GM18907 (cell line): Measurements from ENCODE around the gene NTMT1.
"Not testable (repeated sequence)": the region's sequence is repeated elsewhere in the genome, so short reads cannot be mapped to it uniquely, and the experiment has no call there.

Experiments
- ATAC-seq: cut with Tn5 transposase; IDR thresholded peaks from one replicate; pipeline ENCODE4 v1.9.1; 2021; ENCODE audit warnings: mild to moderate bottlenecking, moderate library complexity; ENCODE audit not compliant: unreplicated experiment

Gene NTMT1

GRCh38 chr9:129635099-129636065 is 9.4 kb downstream of the NTMT1 start:
- no peak for ATAC-seq

DNA sequence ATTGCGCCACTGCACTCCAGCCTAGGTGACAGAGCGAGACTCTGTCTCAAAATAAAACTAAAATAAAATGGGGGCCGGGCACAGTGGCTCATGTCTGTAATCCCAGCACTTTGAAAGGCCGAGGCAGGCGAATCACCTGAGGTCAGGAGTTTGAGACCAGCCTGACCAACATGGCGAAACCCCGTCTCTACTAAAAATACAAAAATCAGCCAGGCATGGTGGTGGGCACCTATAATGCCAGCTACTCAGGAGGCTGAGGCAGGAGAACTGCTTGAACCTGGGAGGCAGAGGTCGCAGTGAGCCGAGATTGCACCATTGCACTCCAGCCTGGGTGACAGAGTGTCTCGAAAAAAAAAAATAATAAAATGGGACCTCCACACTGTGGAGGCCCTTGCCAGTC is 10.4 kb downstream of the NTMT1 start:
- not testable (repeated sequence) for ATAC-seq

GRCh38 chr9:129637102-129637501 is 11.1 kb downstream of the NTMT1 start:
- ATAC-seq: no peak

- ATAC-seq: no peak
Measured at GRCh38 chr9:129637673-129638439, 11.9 kb downstream of the NTMT1 start.

- no peak for ATAC-seq
Measured at GRCh38 chr9:129639034-129639630, 13.2 kb downstream of the NTMT1 start.

GRCh38 chr9:129639756-129640085 is 13.8 kb downstream of the NTMT1 start:
- no peak for ATAC-seq

DNA sequence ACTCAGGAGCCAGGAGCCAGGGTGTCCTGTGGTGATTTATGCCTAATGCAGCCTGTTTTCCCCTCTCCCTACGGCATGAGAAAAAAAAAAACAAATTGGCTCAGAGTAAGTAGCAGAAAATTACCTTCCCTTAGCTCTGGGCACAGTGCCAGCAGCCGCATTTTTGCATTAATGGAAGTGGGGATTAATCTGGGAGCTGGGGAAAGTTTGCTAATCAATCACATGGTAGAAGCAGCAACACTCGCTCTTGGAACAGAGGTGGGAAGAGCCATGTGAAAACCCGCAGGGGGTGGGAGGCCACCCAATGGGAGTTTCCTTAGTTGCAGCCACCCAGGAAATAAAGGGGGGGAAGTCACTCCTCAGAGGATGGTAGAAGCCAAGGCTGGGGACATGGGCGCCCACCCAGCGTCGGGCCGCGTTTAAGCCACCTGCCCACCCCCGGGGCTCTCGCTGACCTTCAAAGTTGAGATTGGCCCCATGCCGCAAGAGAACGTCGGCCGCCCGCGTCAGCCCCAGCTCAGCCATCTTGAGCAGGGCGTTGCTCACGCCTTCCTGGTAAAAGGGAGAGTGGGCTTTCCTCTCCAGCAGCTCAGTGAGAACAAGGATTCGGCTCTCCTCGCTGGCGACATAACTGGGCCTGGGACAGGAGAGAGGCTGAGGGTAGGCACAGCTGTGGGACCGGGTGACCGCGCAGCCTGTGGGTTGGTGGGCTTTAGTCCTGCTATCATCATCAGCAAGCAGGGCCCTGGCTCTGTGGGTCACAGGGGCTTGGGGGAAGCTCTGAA is 14.3 kb downstream of the NTMT1 start:
- no peak for ATAC-seq

DNA sequence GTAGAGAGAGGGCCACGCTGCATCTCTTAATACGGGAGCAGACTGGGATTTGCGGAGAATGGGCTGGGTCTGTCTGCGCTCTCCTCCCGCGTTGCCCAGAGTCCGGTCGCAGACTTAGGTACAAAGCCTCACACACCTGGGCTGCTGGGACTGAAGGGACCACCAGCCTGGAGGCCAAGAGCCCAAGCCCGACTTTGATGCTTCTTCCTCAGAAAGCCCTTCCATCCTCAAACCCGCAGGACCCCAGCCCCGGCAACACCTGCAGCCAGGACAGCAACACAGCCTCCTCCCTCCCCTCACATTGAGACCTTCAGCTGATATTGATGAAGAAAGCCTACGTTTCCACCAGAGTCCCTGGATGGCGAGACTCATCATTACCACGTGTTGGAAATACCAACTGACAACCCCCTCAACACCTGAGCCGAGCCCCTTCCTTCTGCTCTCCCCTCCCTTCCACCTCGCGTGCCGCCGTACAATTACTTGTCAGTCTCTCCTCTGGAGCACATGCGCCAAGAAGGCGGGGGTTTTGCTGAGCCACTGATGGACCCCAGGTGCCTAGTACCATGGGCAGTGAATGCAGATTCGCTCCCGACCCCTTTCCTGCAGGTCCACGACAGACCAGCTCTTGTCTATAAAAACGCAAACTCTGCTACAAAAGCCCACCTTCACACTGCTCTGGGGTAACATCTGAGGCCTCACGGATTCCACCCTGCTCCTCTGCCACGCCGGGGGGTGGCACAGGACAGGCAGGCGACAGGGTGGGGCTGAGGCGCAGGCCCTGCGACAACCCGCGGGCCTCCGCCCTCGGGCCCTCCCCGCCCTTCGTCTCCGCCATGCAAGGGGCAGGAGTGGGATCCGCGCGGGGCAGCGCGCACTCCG is 15.1 kb downstream of the NTMT1 start:
- ATAC-seq: no peak

GRCh38 chr9:129641750-129642585 is 16.0 kb downstream of the NTMT1 start, which contains the start of gene ASB6:
TSS of gene ASB6 (minus strand) at chr9:129642151. CDS start at chr9:129641999, 152 bp downstream.
- ATAC-seq: peak; percentile 89

- ATAC-seq: no peak
Measured at GRCh38 chr9:129643706-129644105, 17.7 kb downstream of the NTMT1 start.

GRCh38 chr9:129644365-129644764 is 18.4 kb downstream of the NTMT1 start:
- ATAC-seq: no peak

DNA sequence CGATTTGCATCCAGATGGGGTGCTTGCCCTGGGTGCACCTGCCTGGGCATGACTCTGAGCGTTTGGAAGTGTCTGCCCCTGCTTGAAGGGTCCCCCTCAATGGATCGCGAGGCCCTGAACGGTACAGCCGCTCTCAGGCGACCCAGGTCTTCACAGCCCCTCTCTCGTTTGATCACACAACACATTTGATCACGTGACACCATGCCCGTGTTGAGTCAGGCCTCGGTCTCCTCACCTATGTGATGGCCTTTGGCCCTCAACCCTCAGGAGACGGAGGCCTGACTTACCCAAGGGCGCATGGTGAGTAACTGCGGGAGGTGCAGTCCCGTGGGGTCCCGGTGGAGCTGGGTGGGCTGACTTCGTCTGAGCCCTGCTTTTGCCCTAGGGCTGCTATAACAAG is 18.9 kb downstream of the NTMT1 start:
- no peak for ATAC-seq

GRCh38 chr9:129646252-129646651 is 20.3 kb downstream of the NTMT1 start:
- no peak for ATAC-seq

GRCh38 chr9:129646654-129647053 is 20.7 kb downstream of the NTMT1 start:
- ATAC-seq: no peak

DNA sequence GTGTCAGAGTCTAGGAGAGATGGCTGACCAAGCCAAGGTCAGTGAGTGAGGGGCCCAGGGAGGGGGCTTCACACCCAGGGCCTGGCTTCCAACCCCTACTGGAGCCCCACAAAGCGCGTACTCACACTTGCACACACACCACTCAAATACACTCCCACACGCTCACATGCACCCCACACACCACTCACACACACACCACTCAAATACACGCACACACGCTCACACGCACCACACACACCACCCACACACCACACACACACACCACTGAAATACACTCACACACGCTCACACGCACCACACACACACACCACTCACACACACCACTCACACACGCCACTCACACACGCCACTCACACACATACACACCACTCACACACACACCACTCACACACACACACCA is 21.7 kb downstream of the NTMT1 start:
- ATAC-seq: no peak

DNA sequence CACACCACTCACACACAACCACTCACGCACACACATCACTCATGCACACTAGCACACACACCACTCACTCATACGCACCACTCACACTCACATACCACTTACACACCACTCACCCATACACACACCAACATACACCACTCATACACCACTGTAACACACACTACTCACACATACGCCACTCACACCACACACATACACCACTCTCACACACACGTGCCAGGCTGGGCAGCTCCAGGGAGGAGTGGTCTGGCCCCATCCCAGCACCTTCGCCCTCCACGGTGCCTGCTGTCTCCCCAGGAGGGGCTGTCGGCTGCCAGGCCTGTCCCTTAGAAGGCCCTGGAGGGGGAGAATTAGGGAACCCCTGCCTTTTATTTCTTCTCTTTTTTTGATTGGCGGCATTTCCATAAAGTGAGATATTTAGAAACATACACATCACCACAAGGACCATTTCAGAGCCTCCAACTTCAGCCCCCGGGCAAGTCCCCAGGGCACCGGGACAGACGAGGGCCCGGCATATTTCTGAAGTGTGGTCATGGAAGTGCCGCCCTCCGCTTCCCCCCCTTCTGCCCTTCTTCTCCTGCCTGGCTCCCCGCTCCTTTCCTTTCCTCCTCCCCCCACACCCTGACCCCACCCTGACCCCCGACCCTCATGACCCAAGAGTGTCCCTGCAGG is 22.3 kb downstream of the NTMT1 start:
- no peak for ATAC-seq

- ATAC-seq: no peak
Measured at GRCh38 chr9:129648764-129649115, 22.8 kb downstream of the NTMT1 start.
